ENCODE data around the gene CUX1. TPM values are rescaled to one million over a fixed set of nuclear protein-coding genes. Genes with fewer than 3 reads are reported as not detected.
"Not testable (repeated sequence)": the region's sequence is repeated elsewhere in the genome, so short reads cannot be mapped to it uniquely, and the experiment has no call there.

Gene CUX1
- total RNA-seq, 2 experiments from 2014 or later: 21.1 to 22.4 TPM

- Mint-ChIP-seq H3K4me3 (no peak overlapping the region), H3K9me3 (no peaks in the 10 kb centered on the region), H3K36me3 (ENCODE audit: low read depth) (no peaks in the 10 kb centered on the region), H3K27me3 (no peaks in the 10 kb centered on the region), H3K4me1 (peaks cover 11% of the 10 kb centered on the region), H3K27ac (no peak overlapping the region)
- ChIA-PET CTCF (no interaction called here), POLR2A (no interaction called here)
- no peak for DNase-seq
Measured at GRCh38 chr7:101912716-101913110, 95.3 kb downstream of the CUX1 start.

- Mint-ChIP-seq H3K9me3 (no peaks in the 10 kb centered on the region), H3K4me1 (peaks cover 11% of the 10 kb centered on the region), H3K4me3 (no peak overlapping the region), H3K27me3 (no peaks in the 10 kb centered on the region), H3K27ac (no peak overlapping the region), H3K36me3 (ENCODE audit: low read depth) (no peaks in the 10 kb centered on the region)
- ChIA-PET POLR2A (no interaction called here), CTCF (no interaction called here)
- no peak for DNase-seq
Measured at GRCh38 chr7:101913247-101913721, 95.9 kb downstream of the CUX1 start.

- Mint-ChIP-seq H3K4me1 (peaks cover 11% of the 10 kb centered on the region), H3K36me3 (ENCODE audit: low read depth) (no peaks in the 10 kb centered on the region), H3K9me3 (no peaks in the 10 kb centered on the region), H3K27ac (no peak overlapping the region), H3K27me3 (no peaks in the 10 kb centered on the region), H3K4me3 (no peak overlapping the region)
- DNase-seq: no peak
- ChIA-PET CTCF (no interaction called here), POLR2A (no interaction called here)
Measured at GRCh38 chr7:101913851-101914250, 96.4 kb downstream of the CUX1 start.

GRCh38 chr7:101915000-101915399 lies 97.6 kb downstream of the CUX1 start:
- POLR2A ChIA-PET: no interaction called here
- CTCF ChIA-PET: interaction anchor here (0.6 kb wide), 2 partner anchors 12 to 549 kb away, joined by 3 to 4 read pairs; no protein-coding TSS in a partner anchor
- DNase-seq: no peak
- Mint-ChIP-seq H3K4me1 (peaks cover 11% of the 10 kb centered on the region), H3K36me3 (ENCODE audit: low read depth) (no peaks in the 10 kb centered on the region), H3K27ac (no peak overlapping the region), H3K27me3 (no peaks in the 10 kb centered on the region), H3K9me3 (no peaks in the 10 kb centered on the region), H3K4me3 (no peak overlapping the region)

DNA sequence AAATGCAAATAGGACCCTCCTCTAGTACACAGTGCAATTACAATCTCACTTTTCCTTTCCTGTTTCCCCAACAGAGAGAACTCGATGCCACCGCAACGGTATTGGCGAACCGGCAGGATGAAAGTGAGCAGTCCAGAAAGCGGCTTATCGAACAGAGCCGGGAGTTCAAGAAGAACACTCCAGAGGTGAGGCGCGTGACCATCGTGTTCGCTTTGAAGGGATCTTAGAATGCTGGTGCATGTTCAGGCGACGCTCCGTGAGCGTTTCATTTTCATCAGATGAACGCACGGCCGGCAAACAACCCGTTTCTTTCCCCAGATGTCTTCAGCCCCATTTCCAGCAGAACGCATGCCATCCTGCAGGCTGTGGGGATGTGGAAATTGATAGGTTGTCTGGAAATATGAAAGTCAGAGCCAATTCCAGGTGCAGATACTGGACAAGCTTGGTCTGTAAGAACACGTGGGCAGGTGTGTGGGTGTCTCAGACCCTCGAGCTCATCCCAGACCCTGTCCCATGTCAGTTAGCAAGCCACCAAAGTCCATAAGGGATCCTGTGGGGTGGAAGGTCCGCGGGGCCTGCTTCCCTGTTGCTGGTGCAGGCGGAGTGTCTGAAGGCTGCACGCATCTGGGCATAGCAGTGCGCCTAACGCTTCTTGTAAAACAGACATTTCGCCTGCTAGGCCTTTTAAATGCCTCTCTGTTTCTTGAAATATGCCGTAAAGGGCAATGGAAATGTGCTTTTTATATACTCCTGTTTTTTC lies 98.8 kb downstream of the CUX1 start:
- no peaks in the 10 kb centered on the region for H3K9me3 Mint-ChIP-seq
- no peaks in the 10 kb centered on the region for H3K27me3 Mint-ChIP-seq
- peaks cover 11% of the 10 kb centered on the region for H3K4me1 Mint-ChIP-seq
- ChIA-PET CTCF (no interaction called here), POLR2A (no interaction called here)
- DNase-seq: no peak
- no peak overlapping the region for H3K27ac Mint-ChIP-seq
- no peak overlapping the region for H3K4me3 Mint-ChIP-seq
- no peaks in the 10 kb centered on the region for H3K36me3 Mint-ChIP-seq (ENCODE audit: low read depth)

GRCh38 chr7:101916876-101917275 lies 99.5 kb downstream of the CUX1 start:
- no peak overlapping the region for H3K27ac Mint-ChIP-seq
- ChIA-PET CTCF (no interaction called here), POLR2A (no interaction called here)
- DNase-seq: no peak
- no peak overlapping the region for H3K4me3 Mint-ChIP-seq
- peaks cover 10% of the 10 kb centered on the region for H3K4me1 Mint-ChIP-seq
- H3K9me3 Mint-ChIP-seq: no peaks in the 10 kb centered on the region
- H3K36me3 Mint-ChIP-seq (ENCODE audit: low read depth): no peaks in the 10 kb centered on the region
- no peaks in the 10 kb centered on the region for H3K27me3 Mint-ChIP-seq

GRCh38 chr7:101917566-101917965 lies 100.1 kb downstream of the CUX1 start:
- ChIA-PET CTCF (no interaction called here), POLR2A (no interaction called here)
- Mint-ChIP-seq H3K27me3 (no peaks in the 10 kb centered on the region), H3K4me1 (peaks cover 6% of the 10 kb centered on the region), H3K9me3 (no peaks in the 10 kb centered on the region), H3K36me3 (ENCODE audit: low read depth) (no peaks in the 10 kb centered on the region), H3K27ac (no peak overlapping the region), H3K4me3 (no peak overlapping the region)
- no peak for DNase-seq

DNA sequence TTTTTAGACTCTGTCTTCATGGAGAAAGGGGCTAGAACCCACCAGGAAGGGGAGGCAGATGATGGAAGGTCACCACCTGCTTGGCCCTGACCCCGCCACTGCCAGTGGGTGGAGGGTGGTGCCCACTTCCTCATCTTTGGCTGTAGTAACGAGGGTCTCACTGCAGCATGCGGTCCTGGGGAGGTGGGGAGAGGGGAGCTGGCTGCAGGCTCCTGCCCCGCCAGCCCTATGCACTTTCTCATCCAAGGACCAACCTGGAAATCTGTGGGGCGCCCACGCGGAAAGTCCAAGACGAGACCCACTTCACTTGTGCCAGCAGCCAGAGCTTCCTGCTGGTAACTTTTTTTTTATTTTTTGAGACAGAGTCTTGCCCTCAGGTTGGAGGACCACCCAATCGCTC lies 101.0 kb downstream of the CUX1 start:
- Mint-ChIP-seq H3K4me1 (peaks cover 4% of the 10 kb centered on the region), H3K9me3 (no peaks in the 10 kb centered on the region), H3K36me3 (ENCODE audit: low read depth) (no peaks in the 10 kb centered on the region), H3K4me3 (no peak overlapping the region), H3K27me3 (no peaks in the 10 kb centered on the region), H3K27ac (no peak overlapping the region)
- ChIA-PET CTCF (no interaction called here), POLR2A (no interaction called here)
- DNase-seq: no peak

- Mint-ChIP-seq H3K27me3 (no peaks in the 10 kb centered on the region), H3K9me3 (no peaks in the 10 kb centered on the region), H3K4me3 (no peak overlapping the region), H3K36me3 (ENCODE audit: low read depth) (no peaks in the 10 kb centered on the region), H3K27ac (no peak overlapping the region), H3K4me1 (peaks cover 5% of the 10 kb centered on the region)
- DNase-seq: no peak
- POLR2A ChIA-PET: no interaction called here
- CTCF ChIA-PET: no interaction called here
Measured at GRCh38 chr7:101919363-101920115, 102.1 kb downstream of the CUX1 start.

DNA sequence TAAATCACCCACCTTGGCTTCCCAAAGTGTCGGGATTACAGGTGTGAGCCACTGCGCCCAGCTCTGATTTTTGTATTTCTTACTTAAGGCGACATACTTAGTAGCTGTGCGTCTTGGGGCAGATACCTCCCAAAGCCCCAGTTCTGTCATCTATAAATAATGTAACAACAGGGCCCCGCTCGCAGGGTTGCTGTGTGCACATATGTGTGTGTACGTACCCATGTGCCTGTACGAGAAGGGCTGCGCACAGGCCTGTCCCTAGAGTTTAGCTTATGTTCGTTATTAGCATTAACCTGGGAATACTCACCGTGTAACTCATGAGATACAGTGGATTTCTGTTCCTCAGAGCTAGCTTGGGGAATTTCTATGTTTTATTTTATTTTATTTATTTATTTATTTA lies 103.6 kb downstream of the CUX1 start:
- peaks cover 5% of the 10 kb centered on the region for H3K4me1 Mint-ChIP-seq
- CTCF ChIA-PET: no interaction called here
- no peak overlapping the region for H3K4me3 Mint-ChIP-seq
- no peaks in the 10 kb centered on the region for H3K27me3 Mint-ChIP-seq
- H3K9me3 Mint-ChIP-seq: no peaks in the 10 kb centered on the region
- POLR2A ChIA-PET: no interaction called here
- no peak overlapping the region for H3K27ac Mint-ChIP-seq
- H3K36me3 Mint-ChIP-seq (ENCODE audit: low read depth): no peaks in the 10 kb centered on the region
- DNase-seq: no peak

DNA sequence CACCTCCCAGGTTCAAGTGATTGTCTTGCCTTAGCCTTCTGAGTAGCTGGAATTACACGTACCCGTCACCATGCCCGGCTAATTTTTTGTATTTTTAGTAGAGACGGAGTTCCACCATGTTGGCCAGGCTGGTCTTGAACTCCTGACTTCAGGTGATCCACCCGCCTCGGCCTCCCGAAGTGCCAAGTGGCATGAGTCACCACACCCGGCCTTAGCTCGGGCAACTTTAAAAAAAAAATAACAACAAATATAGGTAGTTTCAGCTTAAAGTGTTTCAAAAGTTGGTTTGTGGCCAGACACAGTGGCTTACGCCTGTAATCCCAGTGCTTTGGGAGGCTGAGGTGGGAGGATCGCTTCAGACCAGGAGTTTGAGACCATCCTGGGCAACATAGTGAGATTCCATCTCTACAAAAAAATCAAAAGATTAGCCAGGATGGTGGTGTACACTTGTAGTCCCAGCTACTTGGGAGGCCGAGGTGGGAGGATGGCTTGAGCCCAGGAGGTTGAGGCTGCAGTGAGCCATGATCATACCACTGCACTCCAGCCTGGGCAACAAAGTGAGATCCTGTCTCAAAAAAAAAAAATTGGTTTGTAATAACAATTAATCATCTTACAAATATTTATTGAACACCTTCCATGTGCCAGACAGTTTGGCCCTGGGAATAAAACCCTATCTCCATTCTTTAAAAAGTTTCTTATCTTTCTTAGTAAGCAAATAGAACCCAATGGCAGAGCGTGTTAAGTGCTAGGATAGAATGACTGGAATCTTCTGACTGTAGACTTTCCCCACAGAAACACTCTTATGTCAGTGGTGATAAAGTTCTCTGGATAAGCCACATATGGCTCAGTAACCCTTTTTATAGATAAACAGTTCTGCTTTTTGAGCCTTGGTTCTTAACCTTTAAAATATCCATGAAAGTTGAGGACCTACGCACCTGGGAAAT lies 104.4 kb downstream of the CUX1 start:
- DNase-seq; H3K4me1 Mint-ChIP-seq; POLR2A ChIA-PET; H3K9me3 Mint-ChIP-seq; H3K36me3 Mint-ChIP-seq (ENCODE audit: low read depth); H3K27ac Mint-ChIP-seq; H3K4me3 Mint-ChIP-seq; H3K27me3 Mint-ChIP-seq: not testable (repeated sequence)
- CTCF ChIA-PET: interaction anchor here (0.6 kb wide), 1 partner anchor 1159 kb away, joined by 3 read pairs; no protein-coding TSS in a partner anchor

GRCh38 chr7:101922631-101923601 lies 105.5 kb downstream of the CUX1 start:
- no peak for DNase-seq
- ChIA-PET POLR2A (no interaction called here), CTCF (no interaction called here)
- Mint-ChIP-seq H3K36me3 (ENCODE audit: low read depth) (no peaks in the 10 kb centered on the region), H3K4me1 (peaks cover 5% of the 10 kb centered on the region), H3K4me3 (no peak overlapping the region), H3K27ac (no peak overlapping the region), H3K27me3 (no peaks in the 10 kb centered on the region), H3K9me3 (no peaks in the 10 kb centered on the region)
